HepG2 (cell line): ENCODE data around the gene MSMP. TPM values are rescaled to one million over a fixed set of nuclear protein-coding genes. Genes with fewer than 3 reads are reported as not detected.

Experiments
- ARID4A ChIP-seq: sonication (generic); formaldehyde crosslinking; IDR thresholded peaks from 2 replicates; pipeline ENCODE4 v1.5.0; 2020; ENCODE audit warnings: mild to moderate bottlenecking, missing genetic modification reagents, borderline replicate concordance
- ATF5 ChIP-seq: sonication (generic); formaldehyde crosslinking; IDR thresholded peaks from 2 replicates; pipeline ENCODE4 v1.4.0; 2020; ENCODE audit warnings: mild to moderate bottlenecking, low read depth, missing genetic modification reagents
- GFI1 ChIP-seq: sonication (generic); formaldehyde crosslinking; IDR thresholded peaks from 2 replicates; pipeline ENCODE4 v1.5.0; 2020; ENCODE audit warnings: missing genetic modification reagents, mild to moderate bottlenecking, borderline replicate concordance
- HMGXB4 ChIP-seq, 2 experiments: sonication (generic) in 1 of 2; formaldehyde crosslinking in 1 of 2; IDR thresholded peaks; 2 replicates each; pipeline versions ENCODE4 v1.4.0 to v1.6.1; 2018 to 2020; ENCODE audit warnings: missing genetic modification reagents in 2 of 2, borderline replicate concordance in 1 of 2, low read depth in 1 of 2, mild to moderate bottlenecking in 1 of 2, missing biosample characterization in 1 of 2
- PCBP2 ChIP-seq: fragments of 200-400 bp; formaldehyde crosslinking; optimal IDR thresholded peaks from 2 replicates; pipeline ENCODE3; 2018; ENCODE audit warnings: low read length, low read depth; ENCODE audit not compliant: poor library complexity, severe bottlenecking
- RAD21 ChIP-seq: fragments of 450-650 bp; formaldehyde crosslinking; IDR thresholded peaks from 2 replicates; pipeline ENCODE4 v1.5.0; 2020; ENCODE audit warnings: mild to moderate bottlenecking
- XRCC5 ChIP-seq: fragments of 200-400 bp; formaldehyde crosslinking; optimal IDR thresholded peaks from 2 replicates; pipeline ENCODE3; 2017; ENCODE audit warnings: mild to moderate bottlenecking, low read length
- ZNF574 ChIP-seq: sonication (generic); formaldehyde crosslinking; IDR thresholded peaks from 2 replicates; pipeline ENCODE4 v1.4.0; 2020; ENCODE audit warnings: missing genetic modification reagents
- ZNF609 ChIP-seq: sonication (generic); formaldehyde crosslinking; IDR thresholded peaks from 2 replicates; pipeline ENCODE4 v1.4.0; 2020; ENCODE audit warnings: mild to moderate bottlenecking, missing genetic modification reagents, borderline replicate concordance
- ZNF781 ChIP-seq: sonication (generic); formaldehyde crosslinking; IDR thresholded peaks from 2 replicates; pipeline ENCODE4 v1.5.1; 2020; ENCODE audit warnings: borderline replicate concordance, mild to moderate bottlenecking, missing genetic modification reagents; ENCODE audit errors: not compliant biosample characterization
- ZNF839 ChIP-seq: sonication (generic); formaldehyde crosslinking; IDR thresholded peaks from 2 replicates; pipeline ENCODE4 v1.4.0; 2020; ENCODE audit warnings: missing genetic modification reagents, mild to moderate bottlenecking, borderline replicate concordance
- polyA plus RNA-seq, 8 experiments: library from polyadenylated mRNA; depleted of rRNA in 3 of 8; stranded (reverse) in 7 of 8; unstranded in 1 of 8; fragments of >200 nt; fragmentation: Illumina TruSeq in 4 of 8; extraction: Trizol in 4 of 8; gene quantifications; 2 replicates each; pipeline versions ENCODE4 v1.2.1 to v1.2.3, GENCODE V29; 2011 to 2016; ENCODE audit warnings: low read depth in 4 of 8, missing spikeins in 1 of 8, mixed read lengths in 1 of 8; ENCODE audit not compliant: insufficient read depth in 1 of 8
- total RNA-seq, 5 experiments: library from RNA; depleted of rRNA; stranded (reverse); fragments of >200 nt; fragmentation: Illumina TruSeq; extraction: Trizol; gene quantifications; 2 replicates each; pipeline ENCODE4 v1.2.3, GENCODE V29; 2016; ENCODE audit warnings: low read depth in 1 of 5

MSMP gene
- total and polyA plus RNA-seq, 2 of the 13 experiments (the other 11 are each of a cell fraction or from before 2014, with no cell fraction given): 0.24 to 0.46 TPM

- TF ChIP-seq ARID4A (CRISPR knock-in tag) (peak; percentile 35; the same call in 1 of the 2 replicates), ZNF574 (0 out of 2 replicates have a peak, but pooled peaks have one; percentile 8), GFI1 (no peak), ZNF609 (CRISPR knock-in tag) (no peak), ZNF781 (CRISPR knock-in tag) (no peak), HMGXB4 (CRISPR knock-in tag; IDR thresholded peaks at IDR 0.05; ENCODE audit: borderline replicate concordance in 1 of 2, low read depth in 1 of 2) (peak in 1 of 2 experiments; percentile 35; a peak in 1 of 4 replicates), ZNF839 (CRISPR knock-in tag) (no peak), PCBP2 (no peak), XRCC5 (peak; percentile 41), RAD21 (CRISPR knock-in tag) (0 out of 2 replicates have a peak, but pooled peaks have one; percentile 28), ATF5 (no peak)
These were observed 24.2 kb downstream of the MSMP start (continued) for GRCh38 chr9:35729700-35730485.
